Astrocyte of the cerebellum (primary cell): ENCODE measurements around the gene PLAC1.

Experiments
- DNase-seq: peaks from one replicate; pipeline ENCODE4 v3.0.0-alpha.2; 2011; ENCODE audit warnings: low read depth
- H3K4me3 ChIP-seq: 2 replicates; pipeline ENCODE4 v1.5.1; 2011; ENCODE audit warnings: mild to moderate bottlenecking, low read depth, low read length, moderate library complexity
- CTCF ChIP-seq: IDR thresholded peaks from 2 replicates; pipeline ENCODE4 v1.5.1; 2012; ENCODE audit warnings: low read length, low read depth, moderate library complexity, mild to moderate bottlenecking; ENCODE audit errors: missing control alignments
- in situ Hi-C: cut with HindIII; loops from 2 replicates; pipeline ENCODE4 v1.10.0; 2017; ENCODE audit warnings: low sequenced_read_pairs

The PLAC1 gene

DNA sequence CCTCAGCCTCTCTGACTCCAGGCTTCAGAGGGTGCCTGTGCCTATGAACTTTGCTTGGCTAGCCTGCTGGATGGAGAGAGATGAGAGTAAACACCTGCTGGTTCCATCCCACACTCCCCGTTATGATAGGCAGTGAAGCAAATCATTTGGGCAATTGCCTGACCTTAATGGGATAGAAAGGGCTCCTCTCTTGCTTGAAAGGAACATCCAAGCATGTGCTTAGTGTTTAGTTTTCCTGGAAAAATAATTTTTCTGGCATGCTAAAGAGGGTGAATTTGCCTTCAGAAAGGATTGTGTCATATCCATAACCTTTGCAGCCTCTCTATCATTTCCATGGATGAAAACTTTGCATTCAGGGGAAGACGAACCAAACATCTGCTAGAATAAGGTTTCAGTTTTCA lies 10.8 kb downstream of the PLAC1 start:
- DNase-seq = no peak
- in situ Hi-C loops = no loop called here
- TF ChIP-seq CTCF = no peak
- no peak overlapping the region for H3K4me3 ChIP-seq

GRCh38 chrX:134646691-134647090 lies 11.6 kb downstream of the PLAC1 start:
- in situ Hi-C loops = no loop called here
- TF ChIP-seq CTCF = no peak
- no peak overlapping the region for H3K4me3 ChIP-seq
- no peak for DNase-seq

DNA sequence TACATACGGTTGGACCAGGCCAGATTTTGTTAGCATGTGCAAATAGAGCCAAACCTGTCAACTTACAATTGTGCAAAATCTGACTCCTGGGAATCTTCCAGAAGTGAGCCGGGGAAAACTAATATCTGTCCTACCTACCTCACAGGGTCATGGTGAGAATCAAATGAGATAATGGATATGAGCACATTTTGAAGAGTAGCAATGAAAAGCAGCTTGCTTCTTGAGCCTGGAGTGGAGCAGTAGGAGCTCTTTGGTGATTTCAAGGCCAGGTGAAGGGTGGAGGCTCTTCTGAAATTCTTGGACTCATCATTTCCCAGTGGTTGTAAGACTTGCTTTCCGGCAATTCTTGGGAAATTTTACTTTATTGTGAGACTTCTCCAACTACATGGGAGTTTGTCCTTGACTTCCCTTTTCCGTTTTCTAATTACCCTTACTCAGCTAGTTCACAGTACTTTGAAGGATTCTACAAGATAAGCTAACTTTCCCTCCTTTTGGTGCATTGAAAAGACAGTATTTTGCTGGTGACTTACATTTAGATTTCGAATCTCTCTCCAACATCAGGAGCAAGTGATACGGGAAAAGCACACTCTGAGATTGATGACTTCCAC lies 12.2 kb downstream of the PLAC1 start:
- no peak overlapping the region for H3K4me3 ChIP-seq
- in situ Hi-C loops = no loop called here
- DNase-seq = no peak
- no peak for TF ChIP-seq CTCF

DNA sequence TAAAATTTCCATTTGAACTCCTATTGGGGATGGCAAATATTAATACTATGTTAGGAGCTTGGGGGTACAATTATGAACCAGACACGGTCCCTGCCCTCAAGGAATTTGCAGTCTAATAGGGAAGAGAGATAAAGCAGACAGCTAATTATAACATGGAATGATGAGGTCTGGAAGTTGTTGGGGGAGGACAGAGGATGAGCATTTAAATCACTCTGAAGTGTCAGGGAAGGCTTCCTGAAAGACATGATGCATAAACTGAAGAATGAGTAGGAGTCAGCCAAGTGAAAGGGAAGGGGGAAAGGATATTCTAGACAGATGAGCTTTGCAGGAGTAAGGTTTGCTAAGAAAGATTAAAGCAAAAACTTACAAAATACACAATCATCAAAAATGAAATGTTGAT lies 15.9 kb downstream of the PLAC1 start:
- in situ Hi-C loops = no loop called here
- no peak for TF ChIP-seq CTCF
- H3K4me3 ChIP-seq = no peak overlapping the region
- no peak for DNase-seq

- in situ Hi-C loops = no loop called here
- TF ChIP-seq CTCF = no peak
- no peak for DNase-seq
Observed at GRCh38 chrX:134641346-134641745, 16.9 kb downstream of the PLAC1 start.

GRCh38 chrX:134640914-134641313 lies 17.4 kb downstream of the PLAC1 start:
- DNase-seq = no peak
- in situ Hi-C loops = no loop called here
- H3K4me3 ChIP-seq = no peak overlapping the region
- TF ChIP-seq CTCF = no peak

More at GRCh38 chrX:134641346-134641745, 16.9 kb downstream of the PLAC1 start:
- H3K4me3 ChIP-seq = no peak overlapping the region
